ENCODE results near the gene DEAF1. TPM values are rescaled to one million over a fixed set of nuclear protein-coding genes. Genes with fewer than 3 reads are reported as not detected.

Gene DEAF1
- polyA plus RNA-seq, 1 donor (not counting 4 experiments of a cell fraction or from before 2014, with no cell fraction given), result 8.1 TPM

GRCh38 chr11:705646-706438 is 10.8 kb upstream of the DEAF1 start, which contains the start of gene EPS8L2:
EPS8L2 (plus strand) TSS chr11:706231; CDS start chr11:709408, 3,177 bp downstream.
- Histone ChIP-seq H3K27ac (ENCODE audit: control insufficient read depth, insufficient read depth, low read length) (peak within 1 kb of the TSS; percentile 68), H3K27me3 (ENCODE audit: control insufficient read depth, extremely low read depth, insufficient read depth, low read length) (no peaks in the 10 kb centered on the region), H3K36me3 (ENCODE audit: control insufficient read depth in 2 of 2, extremely low read depth in 1 of 2, insufficient read depth in 2 of 2, low read length in 2 of 2) (peaks cover 6 to 8% of the 10 kb centered on the region in 2 experiments), H2AFZ (ENCODE audit: control insufficient read depth, low read length) (peak within 1 kb of the TSS; percentile 37), H3K4me1 (ENCODE audit: control insufficient read depth, extremely low read depth, insufficient read depth, low read length) (peaks cover 20% of the 10 kb centered on the region), H3K4me2 (ENCODE audit: control insufficient read depth, extremely low read depth, insufficient read depth, low read depth, low read length) (peak within 1 kb of the TSS; percentile 90), H3K9ac (ENCODE audit: control insufficient read depth, extremely low read depth, insufficient read depth, low read length) (peak within 1 kb of the TSS; percentile 80), H3K9me1 (ENCODE audit: control insufficient read depth, extremely low read depth, insufficient read depth, low read length) (peaks cover 2% of the 10 kb centered on the region), H3K4me3 (ENCODE audit: control insufficient read depth in 2 of 3, extremely low read depth in 1 of 3, insufficient read depth in 2 of 3, low read depth in 1 of 3, low read length in 3 of 3) (peak within 1 kb of the TSS; percentile 83 to 90 (median 84)), H4K20me1 (ENCODE audit: control insufficient read depth, extremely low read depth, insufficient read depth, low read length) (no peaks in the 10 kb centered on the region), H3K79me2 (ENCODE audit: control insufficient read depth, insufficient read depth, low read length) (peaks cover 31% of the 10 kb centered on the region), H3K9me3 (ENCODE audit: control insufficient read depth, low read depth, low read length) (no peaks in the 10 kb centered on the region)
- dilution Hi-C loops (cut with MboI; ENCODE audit: extremely low pct_ligation_motif_present, low sequenced_read_pairs), result no loop called here
- FAIRE-seq (no peak), DNase-seq (ENCODE audit: low read depth, low spot score) (no peak)
- TF ChIP-seq EZH2 (IDR thresholded peaks at IDR 0.05; ENCODE audit: low read length) (no peak), CTCF (optimal IDR thresholded peaks at IDR 0.05 in 1 of 3, IDR thresholded peaks at IDR 0.05 in 1 of 3, conservative IDR thresholded peaks at IDR 0.05 in 1 of 3; ENCODE audit: extremely low read depth in 1 of 3, insufficient read depth in 2 of 3, low read length in 3 of 3) (no peak)

- Histone ChIP-seq H3K36me3 (ENCODE audit: control insufficient read depth in 2 of 2, extremely low read depth in 1 of 2, insufficient read depth in 2 of 2, low read length in 2 of 2) (peaks cover 10 to 11% of the 10 kb centered on the region in 2 experiments), H3K9me1 (ENCODE audit: control insufficient read depth, extremely low read depth, insufficient read depth, low read length) (peaks cover 2% of the 10 kb centered on the region), H3K27me3 (ENCODE audit: control insufficient read depth, extremely low read depth, insufficient read depth, low read length) (no peaks in the 10 kb centered on the region), H3K4me3 (ENCODE audit: control insufficient read depth in 2 of 3, extremely low read depth in 1 of 3, insufficient read depth in 2 of 3, low read depth in 1 of 3, low read length in 3 of 3) (peak overlapping the region; percentile 56 to 90 (median 84)), H4K20me1 (ENCODE audit: control insufficient read depth, extremely low read depth, insufficient read depth, low read length) (no peaks in the 10 kb centered on the region), H3K27ac (ENCODE audit: control insufficient read depth, insufficient read depth, low read length) (peak overlapping the region; percentile 40), H3K4me2 (ENCODE audit: control insufficient read depth, extremely low read depth, insufficient read depth, low read depth, low read length) (peak overlapping the region; percentile 66), H3K9me3 (ENCODE audit: control insufficient read depth, low read depth, low read length) (no peaks in the 10 kb centered on the region), H3K4me1 (ENCODE audit: control insufficient read depth, extremely low read depth, insufficient read depth, low read length) (peaks cover 20% of the 10 kb centered on the region), H3K79me2 (ENCODE audit: control insufficient read depth, insufficient read depth, low read length) (peaks cover 33% of the 10 kb centered on the region), H2AFZ (ENCODE audit: control insufficient read depth, low read length) (no peak overlapping the region), H3K9ac (ENCODE audit: control insufficient read depth, extremely low read depth, insufficient read depth, low read length) (peak overlapping the region; percentile 41)
- no peak for FAIRE-seq
- DNase-seq (ENCODE audit: low read depth, low spot score), result no peak
- TF ChIP-seq CTCF (optimal IDR thresholded peaks at IDR 0.05 in 1 of 3, IDR thresholded peaks at IDR 0.05 in 1 of 3, conservative IDR thresholded peaks at IDR 0.05 in 1 of 3; ENCODE audit: extremely low read depth in 1 of 3, insufficient read depth in 2 of 3, low read length in 3 of 3), result no peak
- TF ChIP-seq EZH2 (IDR thresholded peaks at IDR 0.05; ENCODE audit: low read length), result no peak
- dilution Hi-C loops (cut with MboI; ENCODE audit: extremely low pct_ligation_motif_present, low sequenced_read_pairs), result no loop called here
These were observed 10.0 kb upstream of the DEAF1 start for GRCh38 chr11:704781-705645.

Measured in keratinocyte (primary cell).